Measurements from ENCODE around the gene PLA2G4A.

PLA2G4A gene

DNA sequence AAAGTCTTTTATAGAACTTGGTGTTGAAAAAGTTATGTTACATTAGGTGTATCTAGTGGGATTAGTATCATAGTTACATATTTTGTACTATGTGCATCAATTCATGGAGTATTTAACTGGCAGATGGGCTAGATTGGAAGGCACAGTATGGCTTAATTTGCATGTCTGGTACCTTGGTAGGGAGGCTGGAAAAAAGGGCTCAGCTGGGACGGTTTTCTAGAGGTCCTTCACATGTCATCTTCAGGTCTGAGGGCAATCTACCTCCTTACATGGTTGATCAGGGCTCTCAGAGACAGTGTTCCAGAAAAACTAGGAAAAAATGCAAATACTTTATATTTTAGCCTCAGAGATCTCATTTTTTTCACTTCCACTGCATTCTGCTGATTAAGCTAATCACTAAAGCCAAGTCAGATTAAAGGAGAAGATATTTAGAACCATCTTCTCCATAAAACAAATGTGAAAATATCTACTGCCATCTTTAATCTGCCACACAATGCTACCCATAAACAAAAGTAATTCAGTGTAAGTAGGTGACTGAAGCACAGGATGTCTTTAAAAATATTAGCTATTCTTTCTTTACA, 209.3 kb downstream of the PLA2G4A start:
- DNase-seq: no peak

Data from activated CD4-positive, CD25-positive, alpha-beta regulatory T cell (primary cell).